HepG2 (cell line): ENCODE measurements around the gene DLEC1.
"Not testable (repeated sequence)": the region's sequence is repeated elsewhere in the genome, so short reads cannot be mapped to it uniquely, and the experiment has no call there.

Source experiments
- ARHGAP35 ChIP-seq: sonication (generic); formaldehyde crosslinking; IDR thresholded peaks from 2 replicates; pipeline ENCODE4 v1.9.0; 2022; ENCODE audit warnings: mild to moderate bottlenecking, inconsistent platforms, moderate library complexity, missing genetic modification reagents, borderline replicate concordance
- CEBPB ChIP-seq: IDR thresholded peaks from 2 replicates; pipeline ENCODE4 v1.6.1; 2011; ENCODE audit warnings: low read depth, low read length, improper control_type of control experiment, borderline replicate concordance
- MXI1 ChIP-seq: IDR thresholded peaks from 3 replicates; pipeline ENCODE4 v1.6.1; 2012; ENCODE audit warnings: low read depth, low read length, inconsistent platforms, borderline replicate concordance
- MYC ChIP-seq: sonication (generic); formaldehyde crosslinking; IDR thresholded peaks from 2 replicates; pipeline ENCODE4 v1.9.0; 2021; ENCODE audit warnings: missing genetic modification reagents, borderline replicate concordance
- NFIC ChIP-seq: IDR thresholded peaks from 2 replicates; pipeline ENCODE4 v1.6.1; 2012; ENCODE audit warnings: mild to moderate bottlenecking, low read length, inconsistent platforms
- ONECUT2 ChIP-seq: sonication (generic); formaldehyde crosslinking; IDR thresholded peaks from 2 replicates; pipeline ENCODE4 v1.4.0; 2020; ENCODE audit warnings: missing genetic modification reagents
- ZBTB43 ChIP-seq: sonication (generic); formaldehyde crosslinking; conservative IDR thresholded peaks from 2 replicates; pipeline ENCODE4 v1.4.0; 2020; ENCODE audit warnings: missing genetic modification reagents
- ZMAT3 ChIP-seq: sonication (generic); formaldehyde crosslinking; conservative IDR thresholded peaks from 2 replicates; pipeline ENCODE4 v1.7.0; 2021; ENCODE audit warnings: missing genetic modification reagents
- ZNF3 ChIP-seq: IDR thresholded peaks from 2 replicates; pipeline ENCODE4 v1.7.0; 2017; ENCODE audit warnings: inconsistent platforms
- ZNF703 ChIP-seq: sonication (generic); formaldehyde crosslinking; IDR thresholded peaks from 2 replicates; pipeline ENCODE4 v1.5.1; 2020; ENCODE audit warnings: missing genetic modification reagents, mild to moderate bottlenecking, moderate library complexity, borderline replicate concordance
- ZNF792 ChIP-seq: IDR thresholded peaks from 2 replicates; pipeline ENCODE4 v1.6.1; 2016
- TF ChIP-seq, protein P1 (sequence below): sonication (generic); formaldehyde crosslinking; IDR thresholded peaks from 2 replicates; pipeline ENCODE4 v1.5.0; 2020; ENCODE audit warnings: mild to moderate bottlenecking, missing genetic modification reagents, moderate library complexity
- TF ChIP-seq, protein P2 (sequence below): sonication (generic); formaldehyde crosslinking; IDR thresholded peaks from 2 replicates; pipeline ENCODE4 v1.9.0; 2021; ENCODE audit warnings: missing genetic modification reagents, borderline replicate concordance

GRCh38 chr3:38077073-38077472, 38.1 kb downstream of the DLEC1 start:
- TF ChIP-seq ZMAT3; ZBTB43 (CRISPR knock-in tag); ZNF703; ZNF792 (CRISPR knock-in tag); ARHGAP35 (CRISPR knock-in tag); CEBPB; MYC (CRISPR knock-in tag); ZNF3; ONECUT2 (CRISPR knock-in tag); MXI1; NFIC: not testable (repeated sequence)
- TF ChIP-seq, protein P1, sequence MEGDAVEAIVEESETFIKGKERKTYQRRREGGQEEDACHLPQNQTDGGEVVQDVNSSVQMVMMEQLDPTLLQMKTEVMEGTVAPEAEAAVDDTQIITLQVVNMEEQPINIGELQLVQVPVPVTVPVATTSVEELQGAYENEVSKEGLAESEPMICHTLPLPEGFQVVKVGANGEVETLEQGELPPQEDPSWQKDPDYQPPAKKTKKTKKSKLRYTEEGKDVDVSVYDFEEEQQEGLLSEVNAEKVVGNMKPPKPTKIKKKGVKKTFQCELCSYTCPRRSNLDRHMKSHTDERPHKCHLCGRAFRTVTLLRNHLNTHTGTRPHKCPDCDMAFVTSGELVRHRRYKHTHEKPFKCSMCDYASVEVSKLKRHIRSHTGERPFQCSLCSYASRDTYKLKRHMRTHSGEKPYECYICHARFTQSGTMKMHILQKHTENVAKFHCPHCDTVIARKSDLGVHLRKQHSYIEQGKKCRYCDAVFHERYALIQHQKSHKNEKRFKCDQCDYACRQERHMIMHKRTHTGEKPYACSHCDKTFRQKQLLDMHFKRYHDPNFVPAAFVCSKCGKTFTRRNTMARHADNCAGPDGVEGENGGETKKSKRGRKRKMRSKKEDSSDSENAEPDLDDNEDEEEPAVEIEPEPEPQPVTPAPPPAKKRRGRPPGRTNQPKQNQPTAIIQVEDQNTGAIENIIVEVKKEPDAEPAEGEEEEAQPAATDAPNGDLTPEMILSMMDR (CRISPR knock-in tag): not testable (repeated sequence)
- TF ChIP-seq, protein P2, sequence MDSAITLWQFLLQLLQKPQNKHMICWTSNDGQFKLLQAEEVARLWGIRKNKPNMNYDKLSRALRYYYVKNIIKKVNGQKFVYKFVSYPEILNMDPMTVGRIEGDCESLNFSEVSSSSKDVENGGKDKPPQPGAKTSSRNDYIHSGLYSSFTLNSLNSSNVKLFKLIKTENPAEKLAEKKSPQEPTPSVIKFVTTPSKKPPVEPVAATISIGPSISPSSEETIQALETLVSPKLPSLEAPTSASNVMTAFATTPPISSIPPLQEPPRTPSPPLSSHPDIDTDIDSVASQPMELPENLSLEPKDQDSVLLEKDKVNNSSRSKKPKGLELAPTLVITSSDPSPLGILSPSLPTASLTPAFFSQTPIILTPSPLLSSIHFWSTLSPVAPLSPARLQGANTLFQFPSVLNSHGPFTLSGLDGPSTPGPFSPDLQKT (CRISPR knock-in tag): not testable (repeated sequence)
